ENCODE measurements around the gene ZNF536. TPM values are rescaled to one million over a fixed set of nuclear protein-coding genes. Genes with fewer than 3 reads are reported as not detected.

Gene ZNF536
- total RNA-seq, 1 experiment from 2014 or later: 0.05 TPM

DNA sequence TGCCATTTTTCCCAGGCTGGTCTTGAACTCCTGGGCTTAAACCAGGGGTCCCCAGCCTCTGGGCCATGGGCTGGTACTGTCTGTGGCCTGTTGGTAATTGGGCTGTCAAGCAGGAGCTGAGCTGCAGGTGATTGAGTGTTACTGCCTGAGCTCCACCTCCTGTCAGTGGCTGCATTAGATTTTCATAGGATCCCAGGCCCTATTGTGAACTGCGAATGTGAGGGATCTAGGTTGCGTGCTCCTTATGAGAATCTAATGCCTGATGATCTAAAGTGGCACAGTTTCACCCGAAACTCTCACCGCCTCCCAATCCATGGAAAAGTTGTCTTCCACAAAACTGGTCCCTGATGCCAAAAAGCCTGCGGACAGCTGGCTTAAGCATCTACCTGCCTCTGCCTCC lies 16.6 kb upstream of the ZNF536 start:
- POLR2A ChIA-PET: no interaction called here
- CTCF ChIA-PET: no interaction called here
- H3K27me3 ChIP-seq (ENCODE audit: control insufficient read depth, insufficient read depth, low read length): peaks cover 10% of the 10 kb centered on the region
- H3K4me3 ChIP-seq (ENCODE audit: low read depth in 2 of 2, low read length in 2 of 2): no peak overlapping the region
- no peak for ATAC-seq
- no peak for TF ChIP-seq TCF7L2 (IDR thresholded peaks at IDR 0.05; ENCODE audit: low read depth, low read length)
- TF ChIP-seq, protein P1, sequence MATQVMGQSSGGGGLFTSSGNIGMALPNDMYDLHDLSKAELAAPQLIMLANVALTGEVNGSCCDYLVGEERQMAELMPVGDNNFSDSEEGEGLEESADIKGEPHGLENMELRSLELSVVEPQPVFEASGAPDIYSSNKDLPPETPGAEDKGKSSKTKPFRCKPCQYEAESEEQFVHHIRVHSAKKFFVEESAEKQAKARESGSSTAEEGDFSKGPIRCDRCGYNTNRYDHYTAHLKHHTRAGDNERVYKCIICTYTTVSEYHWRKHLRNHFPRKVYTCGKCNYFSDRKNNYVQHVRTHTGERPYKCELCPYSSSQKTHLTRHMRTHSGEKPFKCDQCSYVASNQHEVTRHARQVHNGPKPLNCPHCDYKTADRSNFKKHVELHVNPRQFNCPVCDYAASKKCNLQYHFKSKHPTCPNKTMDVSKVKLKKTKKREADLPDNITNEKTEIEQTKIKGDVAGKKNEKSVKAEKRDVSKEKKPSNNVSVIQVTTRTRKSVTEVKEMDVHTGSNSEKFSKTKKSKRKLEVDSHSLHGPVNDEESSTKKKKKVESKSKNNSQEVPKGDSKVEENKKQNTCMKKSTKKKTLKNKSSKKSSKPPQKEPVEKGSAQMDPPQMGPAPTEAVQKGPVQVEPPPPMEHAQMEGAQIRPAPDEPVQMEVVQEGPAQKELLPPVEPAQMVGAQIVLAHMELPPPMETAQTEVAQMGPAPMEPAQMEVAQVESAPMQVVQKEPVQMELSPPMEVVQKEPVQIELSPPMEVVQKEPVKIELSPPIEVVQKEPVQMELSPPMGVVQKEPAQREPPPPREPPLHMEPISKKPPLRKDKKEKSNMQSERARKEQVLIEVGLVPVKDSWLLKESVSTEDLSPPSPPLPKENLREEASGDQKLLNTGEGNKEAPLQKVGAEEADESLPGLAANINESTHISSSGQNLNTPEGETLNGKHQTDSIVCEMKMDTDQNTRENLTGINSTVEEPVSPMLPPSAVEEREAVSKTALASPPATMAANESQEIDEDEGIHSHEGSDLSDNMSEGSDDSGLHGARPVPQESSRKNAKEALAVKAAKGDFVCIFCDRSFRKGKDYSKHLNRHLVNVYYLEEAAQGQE (IDR thresholded peaks at IDR 0.05; ENCODE audit: insufficient read depth in 1 of 2, low read depth in 2 of 2, low read length in 1 of 2): no peak
- no peak for TF ChIP-seq SIN3A (IDR thresholded peaks at IDR 0.05; ENCODE audit: borderline replicate concordance, insufficient read depth, low read depth, low read length)
- TF ChIP-seq, protein P2, sequence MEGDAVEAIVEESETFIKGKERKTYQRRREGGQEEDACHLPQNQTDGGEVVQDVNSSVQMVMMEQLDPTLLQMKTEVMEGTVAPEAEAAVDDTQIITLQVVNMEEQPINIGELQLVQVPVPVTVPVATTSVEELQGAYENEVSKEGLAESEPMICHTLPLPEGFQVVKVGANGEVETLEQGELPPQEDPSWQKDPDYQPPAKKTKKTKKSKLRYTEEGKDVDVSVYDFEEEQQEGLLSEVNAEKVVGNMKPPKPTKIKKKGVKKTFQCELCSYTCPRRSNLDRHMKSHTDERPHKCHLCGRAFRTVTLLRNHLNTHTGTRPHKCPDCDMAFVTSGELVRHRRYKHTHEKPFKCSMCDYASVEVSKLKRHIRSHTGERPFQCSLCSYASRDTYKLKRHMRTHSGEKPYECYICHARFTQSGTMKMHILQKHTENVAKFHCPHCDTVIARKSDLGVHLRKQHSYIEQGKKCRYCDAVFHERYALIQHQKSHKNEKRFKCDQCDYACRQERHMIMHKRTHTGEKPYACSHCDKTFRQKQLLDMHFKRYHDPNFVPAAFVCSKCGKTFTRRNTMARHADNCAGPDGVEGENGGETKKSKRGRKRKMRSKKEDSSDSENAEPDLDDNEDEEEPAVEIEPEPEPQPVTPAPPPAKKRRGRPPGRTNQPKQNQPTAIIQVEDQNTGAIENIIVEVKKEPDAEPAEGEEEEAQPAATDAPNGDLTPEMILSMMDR (IDR thresholded peaks at IDR 0.05): no peak
- no peak for TF ChIP-seq POLR2AphosphoS5 (IDR thresholded peaks at IDR 0.05; ENCODE audit: low read depth, low read length)
- H3K36me3 ChIP-seq (ENCODE audit: control insufficient read depth, insufficient read depth, low read length): no peaks in the 10 kb centered on the region
- H3K27ac ChIP-seq (ENCODE audit: low read length): no peak overlapping the region
- DNase-seq (ENCODE audit: low read depth, low spot score): no peak
- BruUV-seq (replicated peaks): no TSS peak
- intact Hi-C loops (cut with micrococcal nuclease; ENCODE audit: unreplicated experiment): no loop called here
- in situ Hi-C loops (cut with HindIII; ENCODE audit: low pct_unique_long_range_greater_than_20kb, low sequenced_read_pairs): no loop called here
- no peaks in the 10 kb centered on the region for H3K9me3 ChIP-seq (ENCODE audit: control insufficient read depth, insufficient read depth, low read depth, low read length)
- no peaks in the 10 kb centered on the region for H3K4me1 ChIP-seq (ENCODE audit: control insufficient read depth, insufficient read depth, low read length)

DNA sequence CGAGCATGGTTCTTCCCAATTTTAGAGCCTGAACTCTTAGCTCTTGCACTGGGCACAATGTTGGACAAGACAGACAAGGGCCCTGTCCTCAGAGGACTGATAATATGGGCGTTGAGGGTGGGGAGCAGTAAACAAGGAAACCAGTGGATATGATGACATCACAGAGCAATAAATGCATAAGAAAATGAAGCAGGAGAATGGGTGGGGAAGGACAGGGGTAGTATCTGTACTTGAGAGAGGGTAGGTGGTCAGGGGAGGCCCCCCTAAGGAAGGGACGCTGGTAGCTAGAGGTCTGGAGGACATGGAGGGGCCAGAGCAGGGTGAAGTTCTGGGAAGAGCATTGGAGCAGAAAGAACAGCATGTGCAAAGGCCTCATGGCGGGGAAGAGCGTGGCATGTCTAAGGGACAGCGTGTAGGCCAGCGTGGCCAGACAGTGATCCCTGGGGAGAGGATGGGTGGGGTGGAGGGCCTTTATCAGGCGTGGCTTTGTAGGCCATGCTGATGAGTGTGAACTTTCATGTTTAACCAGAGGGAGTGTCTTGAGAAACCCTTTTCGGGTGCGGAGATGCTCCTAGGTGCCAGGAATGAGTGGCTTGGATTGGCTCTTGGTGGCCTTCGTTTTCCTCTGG lies 15.1 kb upstream of the ZNF536 start:
- DNase-seq (ENCODE audit: low read depth, low spot score): no peak
- TF ChIP-seq, protein P1 (IDR thresholded peaks at IDR 0.05; ENCODE audit: insufficient read depth in 1 of 2, low read depth in 2 of 2, low read length in 1 of 2): no peak
- no peak for TF ChIP-seq SIN3A (IDR thresholded peaks at IDR 0.05; ENCODE audit: borderline replicate concordance, insufficient read depth, low read depth, low read length)
- TF ChIP-seq, protein P2 (IDR thresholded peaks at IDR 0.05): no peak
- TF ChIP-seq TCF7L2 (IDR thresholded peaks at IDR 0.05; ENCODE audit: low read depth, low read length): no peak
- TF ChIP-seq POLR2AphosphoS5 (IDR thresholded peaks at IDR 0.05; ENCODE audit: low read depth, low read length): no peak
- no peaks in the 10 kb centered on the region for H3K36me3 ChIP-seq (ENCODE audit: control insufficient read depth, insufficient read depth, low read length)
- BruUV-seq (replicated peaks): no TSS peak
- POLR2A ChIA-PET: interaction anchor here (0.7 kb wide), 1 partner anchor 273 kb away, joined by 3 read pairs; no protein-coding TSS in a partner anchor
- no peak overlapping the region for H3K4me3 ChIP-seq (ENCODE audit: low read depth in 2 of 2, low read length in 2 of 2)
- CTCF ChIA-PET: no interaction called here
- no peak overlapping the region for H3K27ac ChIP-seq (ENCODE audit: low read length)
- ATAC-seq: no peak
- in situ Hi-C loops (cut with HindIII; ENCODE audit: low pct_unique_long_range_greater_than_20kb, low sequenced_read_pairs): no loop called here
- H3K4me1 ChIP-seq (ENCODE audit: control insufficient read depth, insufficient read depth, low read length): no peaks in the 10 kb centered on the region
- intact Hi-C loops (cut with micrococcal nuclease; ENCODE audit: unreplicated experiment): no loop called here
- no peaks in the 10 kb centered on the region for H3K27me3 ChIP-seq (ENCODE audit: control insufficient read depth, insufficient read depth, low read length)
- no peaks in the 10 kb centered on the region for H3K9me3 ChIP-seq (ENCODE audit: control insufficient read depth, insufficient read depth, low read depth, low read length)
